Measurements from ENCODE around the gene EFCAB5.
"Not testable (repeated sequence)": the region's sequence is repeated elsewhere in the genome, so short reads cannot be mapped to it uniquely, and the experiment has no call there.

Gene EFCAB5

DNA sequence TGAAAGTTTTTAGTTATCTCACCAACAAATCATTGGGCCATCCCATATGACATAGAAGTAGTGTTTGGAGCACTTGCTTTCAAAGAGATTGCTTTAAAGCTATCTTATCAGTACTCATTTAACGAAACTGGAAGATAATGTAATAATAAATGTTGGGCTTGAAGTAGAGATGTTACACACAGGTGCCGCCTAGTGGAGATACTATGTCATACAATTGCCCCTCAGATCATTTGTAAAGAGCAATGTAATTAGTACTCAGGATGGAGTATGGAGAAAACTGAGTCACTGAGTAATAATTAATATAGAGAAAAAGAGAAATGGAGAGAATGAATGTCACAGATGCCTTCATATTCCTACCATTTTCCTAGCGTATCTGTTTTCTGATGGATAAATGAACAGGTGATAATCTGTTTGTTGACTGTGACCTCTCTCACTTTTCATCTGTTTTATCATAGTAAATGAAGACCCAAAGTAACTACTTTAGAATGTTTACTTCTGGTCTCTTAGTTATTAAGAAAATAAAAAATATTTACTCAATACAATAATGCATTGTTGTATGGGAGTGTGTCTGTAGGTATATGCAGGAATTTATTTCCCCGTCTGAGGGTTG lies 80.4 kb downstream of the EFCAB5 start:
- no peak for DNase-seq

DNA sequence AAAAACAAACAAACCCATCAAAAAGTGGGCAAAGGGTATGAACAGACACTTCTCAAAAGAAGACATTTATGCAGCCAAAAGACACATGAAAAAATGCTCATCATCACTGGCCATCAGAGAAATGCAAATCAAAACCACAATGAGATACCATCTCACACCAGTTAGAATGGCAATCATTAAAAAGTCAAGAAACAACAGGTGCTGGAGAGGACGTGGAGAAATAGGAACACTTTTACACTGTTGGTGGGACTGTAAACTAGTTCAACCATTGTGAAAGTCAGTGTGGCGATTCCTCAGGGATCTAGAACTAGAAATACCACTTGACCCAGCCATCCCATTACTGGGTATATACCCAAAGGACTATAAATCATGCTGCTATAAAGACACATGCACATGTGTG lies 83.9 kb downstream of the EFCAB5 start:
- not testable (repeated sequence) for DNase-seq

DNA sequence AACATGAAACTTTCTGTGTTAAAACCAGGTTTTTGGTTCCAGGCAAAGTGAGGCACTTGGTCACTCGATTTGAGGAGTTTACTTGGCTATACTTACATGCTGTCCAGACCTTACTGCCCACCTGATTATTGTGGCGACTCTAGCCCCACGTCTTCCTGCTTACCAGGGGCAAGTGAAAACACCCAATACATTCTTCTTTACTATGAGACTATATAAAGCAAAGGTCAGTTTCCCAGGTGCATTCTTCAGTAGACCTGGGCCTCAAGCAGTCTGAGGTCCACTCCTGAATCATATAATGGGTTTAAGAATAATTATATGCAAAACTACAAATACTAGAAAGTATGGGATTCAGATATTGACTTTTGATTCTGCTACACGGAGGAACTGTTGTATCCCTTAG lies 86.2 kb downstream of the EFCAB5 start:
- DNase-seq = no peak

DNA sequence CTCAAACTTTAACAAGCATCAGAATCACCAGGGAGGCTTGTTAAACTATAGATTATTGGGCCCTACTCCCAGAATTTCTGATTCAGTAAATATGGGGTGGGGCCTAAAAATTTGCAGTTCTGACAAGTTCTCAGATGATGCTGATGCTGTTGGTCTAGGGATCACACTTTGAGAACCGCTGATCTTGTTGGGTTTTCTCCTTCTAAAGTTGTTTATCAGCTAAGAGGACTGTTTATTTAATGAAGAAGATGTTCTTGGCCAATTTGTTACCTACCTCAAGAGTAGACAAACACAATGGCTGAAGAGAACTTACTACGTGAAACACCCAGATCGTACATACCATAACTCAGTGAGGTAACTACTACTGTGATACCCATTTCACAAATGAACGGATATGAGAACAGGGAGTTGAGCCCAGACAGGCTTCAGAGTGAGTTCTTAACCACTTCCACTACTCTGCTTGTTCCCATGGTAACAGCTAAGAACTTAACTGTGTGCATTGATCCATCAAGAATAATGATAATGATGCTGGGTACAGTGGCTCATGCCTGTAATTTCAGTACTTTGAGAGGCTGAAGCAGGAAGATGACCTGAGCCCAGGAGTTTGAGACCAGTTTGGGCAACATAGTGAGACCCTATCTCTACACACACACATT lies 89.9 kb downstream of the EFCAB5 start:
- DNase-seq = no peak

DNA sequence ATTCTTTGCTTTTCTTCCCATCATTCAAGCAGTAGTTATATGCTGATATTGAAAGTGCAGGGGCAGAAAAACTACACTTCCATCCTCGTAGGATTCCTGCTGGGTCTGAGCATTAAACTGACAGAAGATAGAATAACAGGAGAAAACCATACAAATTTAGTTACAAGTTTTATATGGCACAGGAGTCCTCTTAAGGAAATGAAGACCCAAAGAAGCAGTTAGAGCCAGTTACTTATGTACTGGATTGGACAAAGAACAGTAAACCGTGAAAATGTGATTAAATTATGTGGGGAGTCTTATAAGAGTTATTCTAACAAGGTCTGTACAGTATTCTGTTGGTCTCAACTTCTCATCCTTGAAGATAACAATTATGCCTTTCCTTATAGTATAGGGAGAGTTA lies 93.9 kb downstream of the EFCAB5 start:
- no peak for DNase-seq

DNA sequence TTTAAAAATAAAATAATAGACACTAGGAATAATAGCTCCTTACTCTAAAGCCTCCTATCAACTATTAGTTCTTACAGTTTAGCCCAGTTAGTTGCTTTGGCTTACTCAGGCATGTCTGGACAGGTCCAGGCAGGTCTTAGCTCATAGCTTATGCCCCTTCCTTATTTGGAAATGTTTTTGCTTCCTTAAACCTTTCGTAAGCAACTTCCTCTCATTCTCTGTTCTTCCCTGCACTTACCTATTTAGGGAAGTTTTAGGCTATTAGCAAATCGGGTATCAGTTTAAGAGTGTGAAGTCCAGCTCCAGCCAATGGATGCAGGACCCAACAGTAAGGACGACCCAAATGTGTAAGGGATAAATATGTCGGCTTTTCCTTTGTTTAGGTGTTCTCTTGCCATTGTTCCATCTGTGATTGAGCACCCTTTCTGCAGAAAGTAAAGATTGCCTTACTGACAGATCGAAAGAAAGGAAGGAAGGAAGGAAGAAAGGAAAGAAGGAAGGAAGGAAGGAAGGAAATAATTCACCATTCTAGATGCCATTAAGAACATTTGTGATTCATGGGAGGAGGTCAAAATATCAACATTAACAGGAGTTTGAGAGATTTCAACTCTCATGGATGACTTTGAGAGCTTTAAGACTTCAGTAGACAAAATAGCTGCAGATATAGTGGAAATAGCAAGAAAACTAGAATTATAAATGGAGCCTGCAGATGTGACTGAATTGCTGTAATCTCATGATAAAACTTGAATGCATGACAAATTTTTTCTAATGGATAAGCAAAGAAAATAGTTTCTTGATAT lies 99.5 kb downstream of the EFCAB5 start:
- DNase-seq = not testable (repeated sequence)

DNA sequence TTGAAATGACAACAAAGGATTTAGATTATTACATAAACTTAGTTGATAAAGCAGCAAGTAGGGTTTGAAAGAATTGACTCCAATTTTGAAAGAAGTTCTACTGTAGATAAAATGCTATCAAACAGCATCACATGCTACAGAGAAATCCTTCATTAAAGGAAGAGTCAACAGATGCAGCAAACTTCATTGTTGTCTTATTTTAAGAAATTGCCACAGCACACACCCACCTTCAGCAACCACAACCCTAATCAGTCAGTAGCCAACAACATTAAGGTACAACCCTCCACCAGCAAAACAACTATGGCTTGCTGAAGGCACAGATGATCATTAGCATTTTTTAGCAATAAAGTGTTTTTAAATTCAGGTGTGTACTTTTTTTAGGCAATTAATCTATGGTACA lies 100.1 kb downstream of the EFCAB5 start:
- DNase-seq = no peak

DNA sequence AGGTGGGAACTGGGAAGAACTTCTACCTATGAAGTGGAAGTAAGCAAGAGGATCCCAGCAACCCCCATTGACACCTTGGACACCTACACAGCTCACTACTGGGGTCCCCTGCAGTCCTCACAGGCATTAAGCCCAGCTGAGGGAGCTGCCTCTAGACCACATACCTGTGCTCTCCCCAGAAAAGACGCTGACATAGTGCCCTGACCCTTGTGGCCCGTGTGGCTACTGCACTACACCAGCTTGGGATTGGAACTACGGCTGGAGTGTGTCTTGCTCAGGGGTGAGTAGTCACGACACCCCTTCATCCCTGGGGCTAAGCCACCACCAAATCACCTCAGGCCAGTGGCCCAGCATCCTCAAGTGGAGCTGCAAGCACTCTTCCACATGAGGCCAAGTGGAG lies 120.9 kb downstream of the EFCAB5 start:
- DNase-seq = no peak

DNA sequence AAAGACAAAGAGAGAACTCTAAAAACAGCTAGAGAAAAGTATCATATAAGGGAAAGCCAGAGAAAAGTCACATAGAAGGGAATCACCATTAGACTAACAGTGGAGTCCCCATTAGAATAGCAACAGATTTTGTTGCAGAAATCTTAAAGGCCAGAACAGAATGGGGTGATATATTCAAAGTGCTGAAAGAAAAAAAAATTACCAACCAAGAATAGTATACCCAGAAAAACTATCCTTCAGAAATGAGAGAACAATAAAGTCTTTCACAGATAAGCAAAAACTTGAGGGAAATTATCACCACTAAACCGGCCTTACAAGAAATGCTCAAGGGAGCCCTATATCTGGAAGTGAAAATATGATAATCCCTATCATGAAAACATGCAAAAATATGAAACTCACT lies 123.3 kb downstream of the EFCAB5 start:
- DNase-seq = no peak

DNA sequence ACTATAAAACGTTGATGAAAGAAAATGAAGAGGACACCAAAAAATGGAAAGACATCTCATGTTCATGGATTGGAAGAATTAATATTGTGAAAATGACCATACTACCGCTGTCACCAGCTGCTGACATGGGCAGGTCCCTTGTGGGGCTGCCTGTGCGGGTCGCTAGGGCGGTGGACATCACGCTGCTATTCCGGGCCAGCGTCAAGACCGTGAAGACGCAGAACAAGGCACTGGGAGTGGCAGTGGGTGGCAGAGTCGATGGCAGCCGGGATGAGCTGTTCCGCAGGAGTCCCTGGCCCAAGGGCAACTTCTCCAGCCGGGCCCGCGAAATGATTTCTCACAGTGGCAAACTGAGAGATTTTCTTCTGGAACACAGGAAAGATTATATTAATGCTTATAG lies 127.0 kb downstream of the EFCAB5 start:
- no peak for DNase-seq

DNA sequence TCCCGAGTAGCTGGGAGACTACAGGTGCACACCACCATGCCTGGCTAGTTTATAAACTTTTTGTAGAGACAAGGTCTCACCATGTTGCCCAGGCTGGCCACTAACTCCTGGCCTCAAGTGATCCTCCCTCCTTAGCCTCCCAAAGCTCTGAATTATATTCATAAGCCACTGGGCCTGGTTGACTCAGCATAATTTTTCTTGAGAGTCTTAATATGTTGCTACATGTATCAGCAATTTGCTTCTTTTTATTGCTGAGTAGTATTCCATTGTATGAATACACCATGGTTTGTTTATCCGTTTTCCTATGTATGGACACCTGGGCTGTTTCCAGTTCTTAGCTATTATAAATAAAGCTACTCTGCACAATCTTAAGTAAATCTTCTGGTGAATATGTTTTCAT lies 132.8 kb downstream of the EFCAB5 start:
- DNase-seq = no peak

DNA sequence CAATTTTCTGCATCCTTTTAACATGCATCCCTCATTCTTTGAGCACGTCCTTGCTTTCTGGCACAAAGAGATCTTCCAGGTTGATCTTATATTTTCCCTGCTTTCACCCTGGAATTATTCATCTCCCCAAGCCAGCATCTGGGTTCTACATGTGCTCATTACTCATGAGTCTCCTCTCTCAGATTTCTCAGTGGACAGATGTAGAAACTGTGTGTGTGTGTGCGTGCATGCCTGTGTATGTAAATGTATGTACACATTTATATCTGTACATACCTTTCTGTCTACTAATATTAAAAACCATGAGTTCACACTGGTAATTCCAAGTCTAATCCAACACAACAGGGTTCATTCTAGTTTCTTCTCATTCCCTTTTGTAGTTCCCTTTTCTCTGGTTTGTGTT lies 133.3 kb downstream of the EFCAB5 start:
- no peak for DNase-seq

DNA sequence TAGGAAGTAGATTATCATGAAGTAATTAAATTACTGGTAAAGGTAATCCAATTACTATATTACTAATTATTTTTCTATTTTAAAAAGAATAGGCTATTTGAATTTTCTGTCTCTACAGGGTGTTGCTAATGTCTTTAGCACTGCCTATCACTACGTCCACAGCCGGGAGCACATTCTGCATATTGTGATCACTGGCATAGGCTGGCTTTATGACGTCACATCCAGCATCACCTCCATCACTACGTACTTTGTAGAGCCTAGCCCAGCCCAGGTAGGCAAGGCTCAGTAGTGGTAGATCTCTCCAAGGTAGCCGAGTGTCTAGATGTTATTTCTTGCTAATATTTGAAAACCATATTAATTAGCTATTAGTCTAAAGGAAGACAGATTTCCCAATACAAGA lies 141.3 kb downstream of the EFCAB5 start:
- DNase-seq = no peak

DNA sequence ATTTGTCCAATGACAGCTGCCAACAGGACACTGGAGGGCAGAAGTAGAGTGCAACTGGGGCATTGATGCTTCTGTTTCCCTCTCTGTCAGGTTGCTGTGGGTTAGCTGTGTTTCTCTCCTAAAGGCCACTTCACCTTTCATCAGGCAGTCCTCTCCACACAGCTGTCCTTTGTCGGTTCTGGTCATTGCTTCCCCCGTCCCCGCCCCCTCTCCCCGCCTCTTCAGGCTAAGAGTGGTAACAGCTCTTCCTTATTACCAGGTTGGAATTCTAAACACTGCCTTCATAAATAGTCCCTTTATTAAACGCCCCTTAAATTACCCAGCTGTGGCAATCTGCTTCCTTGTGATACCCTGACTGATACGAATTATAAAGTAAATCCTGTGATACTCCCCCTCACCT lies 143.4 kb downstream of the EFCAB5 start:
- no peak for DNase-seq

DNA sequence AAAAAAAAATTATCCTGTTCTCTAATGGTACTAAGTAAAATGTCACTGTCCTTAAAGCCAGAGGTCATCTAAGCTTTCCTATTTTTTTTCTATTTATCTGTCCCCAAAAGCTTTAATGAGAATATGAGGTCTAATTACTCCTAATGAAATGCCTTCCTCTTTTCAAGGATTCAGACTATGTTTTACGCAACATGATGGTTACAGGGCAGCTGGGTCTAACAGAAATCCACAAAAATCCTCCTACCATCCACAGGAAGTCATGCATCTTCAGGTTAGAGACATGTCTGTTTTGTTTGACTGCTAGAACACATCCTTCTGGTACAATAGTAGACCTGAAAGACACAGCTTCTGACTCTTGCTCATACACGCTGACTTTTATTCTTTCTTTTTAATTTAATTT lies 145.5 kb downstream of the EFCAB5 start:
- DNase-seq = no peak

DNA sequence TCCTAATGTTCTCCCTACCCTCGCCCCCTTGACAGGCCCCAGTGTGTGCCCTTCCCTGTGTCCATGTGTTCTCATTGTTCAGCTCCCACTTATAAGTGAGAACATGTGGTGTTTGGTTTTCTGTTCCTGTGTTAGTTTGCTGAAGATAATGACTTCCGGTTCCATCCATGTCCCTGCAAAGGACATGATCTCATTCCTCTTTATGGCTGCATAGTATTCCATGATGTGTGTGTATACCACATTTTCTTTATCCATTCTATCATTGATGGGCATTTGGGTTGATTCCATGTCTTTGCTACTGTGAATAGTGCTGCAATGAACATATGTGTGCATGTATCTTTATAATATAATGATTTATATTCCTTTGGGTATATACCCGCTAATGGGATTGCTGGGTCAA lies 146.0 kb downstream of the EFCAB5 start:
- DNase-seq = not testable (repeated sequence)

DNA sequence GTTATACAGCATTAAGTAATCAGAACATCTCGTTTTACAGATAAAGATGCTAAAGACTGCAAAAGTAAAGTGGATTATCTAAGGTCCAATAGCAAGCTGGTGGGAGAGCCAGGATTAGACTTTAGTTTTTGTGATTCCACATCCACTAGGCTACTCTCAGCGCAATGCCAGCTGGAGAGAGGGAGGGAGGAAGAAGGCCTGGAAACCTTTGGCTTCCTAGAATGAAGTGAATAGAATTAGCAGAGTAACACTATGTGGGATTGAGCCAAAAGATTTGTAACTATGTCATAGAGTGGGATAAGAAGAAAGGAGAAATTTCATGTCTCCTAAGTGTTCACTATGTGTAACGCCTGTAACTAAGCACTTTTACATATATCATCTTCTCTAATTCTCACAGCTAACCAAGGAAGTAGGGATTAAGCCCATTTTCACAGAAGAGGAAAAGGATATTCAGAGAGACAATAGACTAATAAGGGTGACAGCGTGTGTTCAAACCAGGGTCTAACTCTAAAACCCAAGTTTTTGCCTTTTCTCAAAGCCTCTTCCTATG lies 149.8 kb downstream of the EFCAB5 start:
- DNase-seq = no peak

DNA sequence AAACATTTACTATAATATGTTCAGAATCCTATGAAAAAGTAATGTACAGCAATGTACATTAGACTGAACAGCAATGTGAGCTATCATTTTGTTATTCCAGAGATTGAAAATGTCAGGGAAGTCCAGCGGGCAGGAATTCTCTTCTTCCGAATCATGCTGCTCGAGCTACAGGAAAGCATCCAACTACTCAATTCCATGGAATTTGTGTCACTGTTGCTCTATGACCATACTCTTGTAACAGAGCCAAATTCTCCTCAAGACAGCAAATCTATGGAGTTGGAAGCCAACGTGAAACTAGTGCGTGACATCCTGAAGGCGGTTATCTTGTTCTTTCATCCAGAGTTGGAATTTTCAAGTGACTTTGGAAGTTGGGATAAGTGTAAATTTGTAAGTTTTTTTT lies 150.3 kb downstream of the EFCAB5 start:
- no peak for DNase-seq

DNA sequence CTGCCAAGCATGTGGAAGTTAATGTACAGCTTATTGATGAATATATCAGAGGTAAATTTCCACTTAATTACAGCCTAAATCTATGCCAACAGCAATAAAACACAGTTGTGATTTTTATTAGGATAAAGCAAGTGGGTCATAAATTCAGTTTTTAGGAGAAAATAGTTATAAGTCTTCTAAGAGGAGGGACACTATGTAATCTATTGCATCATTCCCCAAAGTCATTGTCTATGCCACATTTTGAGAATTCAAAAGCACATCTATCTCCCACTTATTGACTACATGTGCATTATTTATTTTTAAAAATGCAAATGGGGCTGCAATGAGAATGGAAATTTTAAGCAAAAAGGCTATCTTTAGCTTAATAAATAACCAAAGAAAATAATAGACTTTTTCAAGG lies 151.5 kb downstream of the EFCAB5 start:
- DNase-seq = no peak

DNA sequence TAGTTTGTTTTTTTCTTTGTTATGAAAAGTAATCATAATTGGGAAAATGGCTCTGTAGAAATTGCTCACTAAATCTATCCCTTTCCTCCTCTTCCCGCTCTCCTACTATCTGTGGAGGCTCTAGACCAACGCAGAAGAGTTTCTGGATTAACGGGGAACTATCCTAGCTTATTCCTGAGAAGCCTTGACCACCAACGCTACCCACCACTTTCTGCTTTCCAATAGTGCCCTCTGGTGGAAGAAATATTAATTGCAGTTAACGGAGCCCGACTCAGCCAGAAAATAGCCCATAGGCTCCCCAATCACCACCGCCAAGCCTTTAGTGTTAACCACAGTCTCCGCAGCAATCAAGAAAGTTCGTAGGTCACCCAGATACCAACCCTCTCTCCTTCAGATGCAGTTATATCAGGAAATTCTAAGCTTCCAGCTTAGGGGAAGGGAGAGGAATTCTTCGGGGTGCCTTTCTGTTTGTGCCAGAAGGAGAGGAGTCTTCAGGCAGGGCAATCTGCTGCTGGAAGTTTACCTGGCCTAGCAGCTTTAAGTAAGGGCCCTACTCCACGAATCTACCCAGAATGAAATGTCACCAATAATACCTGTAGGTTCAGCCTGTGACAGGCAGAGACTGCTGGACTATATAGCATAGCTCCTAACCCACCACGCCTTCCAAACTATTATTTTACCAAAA lies 152.2 kb downstream of the EFCAB5 start:
- peak; percentile 62 for DNase-seq

DNA sequence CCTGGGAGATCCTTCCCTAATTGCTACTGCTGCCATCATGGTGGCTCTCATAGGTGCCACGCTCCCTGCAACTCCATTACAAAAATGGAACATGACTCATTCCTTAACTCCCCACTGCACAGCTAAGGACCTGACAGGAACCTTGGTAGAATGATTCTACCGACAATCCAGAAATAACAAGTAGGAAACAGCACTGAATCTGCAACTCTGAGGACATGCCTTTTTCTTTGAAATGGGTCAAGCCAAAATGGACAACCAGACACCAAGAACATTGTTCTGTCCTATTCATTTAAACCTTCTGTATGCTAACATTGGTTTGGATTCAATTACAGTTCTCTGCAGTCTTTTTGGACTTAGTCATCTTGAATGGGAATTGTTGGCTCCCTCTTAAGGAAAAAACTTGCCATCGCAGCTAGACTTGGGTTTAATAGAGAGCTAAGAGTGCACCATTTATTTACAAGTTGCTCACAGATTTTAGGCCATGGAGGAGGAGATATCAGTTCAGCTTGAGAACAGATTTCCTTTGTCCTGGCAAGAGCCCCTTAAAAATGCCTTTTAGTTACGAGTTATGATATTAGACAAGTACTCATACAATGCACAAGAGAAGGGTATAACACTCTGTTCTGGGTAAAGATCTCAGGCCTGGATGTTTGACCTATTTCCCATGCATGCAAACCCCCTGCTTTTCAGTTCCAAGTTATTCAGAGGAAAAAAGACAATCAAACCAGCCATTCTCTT lies 154.2 kb downstream of the EFCAB5 start:
- no peak for DNase-seq

DNA sequence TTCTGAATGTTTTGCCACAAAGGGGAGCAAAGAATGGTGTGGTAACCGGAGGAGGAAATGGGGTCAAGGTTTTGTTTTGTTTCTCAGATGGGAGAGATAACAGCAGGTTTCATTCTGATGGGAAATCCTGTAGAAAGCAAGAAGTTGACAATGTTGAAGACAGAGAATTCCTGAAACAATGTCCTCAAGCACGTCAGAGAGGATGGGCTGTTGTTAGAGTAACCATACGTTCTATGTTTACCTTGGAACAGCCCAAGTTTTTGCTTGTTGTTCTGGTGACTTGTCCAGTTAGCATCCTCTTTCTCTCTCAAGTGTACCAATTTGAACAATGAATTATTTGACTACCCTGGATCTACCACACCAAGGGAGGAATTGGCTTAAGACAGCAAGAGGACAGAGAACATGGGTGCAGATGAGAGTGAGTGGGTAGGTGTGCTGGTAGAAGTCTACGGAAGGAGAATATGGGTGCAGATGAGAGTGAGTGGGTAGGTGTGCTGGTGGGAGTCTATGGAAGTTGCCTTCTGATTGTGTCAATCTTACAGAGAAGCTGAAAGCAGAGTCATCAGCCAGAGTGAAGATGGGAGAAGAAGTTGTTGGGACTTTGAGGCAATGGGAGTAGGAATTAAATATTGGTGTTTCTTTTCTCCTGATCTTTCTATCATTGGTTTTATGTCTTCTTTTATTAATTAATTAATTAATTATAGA lies 160.4 kb downstream of the EFCAB5 start:
- DNase-seq = no peak

All from stimulated activated CD8-positive, alpha-beta memory T cell treated with anti-CD3 and anti-CD28 coated beads, Interleukin-4, amount 100 ng/mL, for 48 hours (primary cell).